Limb (tissue), 2 donors: ENCODE results near the gene CMIP.

ENCODE experiments used
- DNase-seq, 2 donors: peaks; one replicate each; pipeline ENCODE4 v3.0.0-alpha.2; 2016; ENCODE audit errors: extremely low spot score in 2 of 2

Gene CMIP

GRCh38 chr16:81635063-81635937 is 190.7 kb downstream of the CMIP start:
- DNase-seq = no peak

DNA sequence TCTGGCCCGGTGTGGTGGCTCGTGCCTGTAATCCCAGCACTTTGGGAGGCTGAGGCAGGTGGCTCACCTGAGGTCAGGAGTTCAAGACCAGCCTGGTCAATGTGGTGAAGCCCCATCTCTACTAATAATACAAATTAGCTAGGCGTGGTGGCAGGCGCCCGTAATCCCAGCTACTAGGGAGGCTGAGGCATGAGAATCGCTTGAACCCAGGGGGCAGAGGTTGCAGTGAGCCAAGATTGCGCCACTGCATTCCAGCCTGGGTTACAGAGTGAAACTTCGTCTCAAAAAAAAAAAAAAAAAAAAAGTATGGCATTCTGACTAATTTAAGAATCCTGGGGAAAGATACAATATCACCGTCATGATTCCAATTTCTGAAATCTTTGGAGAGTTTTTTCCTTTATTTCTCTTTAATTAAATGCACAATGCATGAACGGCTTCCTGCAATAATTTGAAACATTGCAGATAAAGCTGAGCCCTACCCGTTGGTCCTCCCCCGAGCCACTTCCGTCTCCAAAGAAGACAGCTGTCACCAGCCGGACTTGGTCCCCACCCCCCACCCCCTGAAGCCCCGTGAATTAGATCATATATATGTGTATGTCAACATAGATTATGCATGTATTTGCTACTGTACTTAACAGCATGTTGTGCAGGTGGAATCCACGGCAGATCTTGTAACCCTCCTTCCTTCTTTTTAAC is 191.8 kb downstream of the CMIP start:
- no peak for DNase-seq

DNA sequence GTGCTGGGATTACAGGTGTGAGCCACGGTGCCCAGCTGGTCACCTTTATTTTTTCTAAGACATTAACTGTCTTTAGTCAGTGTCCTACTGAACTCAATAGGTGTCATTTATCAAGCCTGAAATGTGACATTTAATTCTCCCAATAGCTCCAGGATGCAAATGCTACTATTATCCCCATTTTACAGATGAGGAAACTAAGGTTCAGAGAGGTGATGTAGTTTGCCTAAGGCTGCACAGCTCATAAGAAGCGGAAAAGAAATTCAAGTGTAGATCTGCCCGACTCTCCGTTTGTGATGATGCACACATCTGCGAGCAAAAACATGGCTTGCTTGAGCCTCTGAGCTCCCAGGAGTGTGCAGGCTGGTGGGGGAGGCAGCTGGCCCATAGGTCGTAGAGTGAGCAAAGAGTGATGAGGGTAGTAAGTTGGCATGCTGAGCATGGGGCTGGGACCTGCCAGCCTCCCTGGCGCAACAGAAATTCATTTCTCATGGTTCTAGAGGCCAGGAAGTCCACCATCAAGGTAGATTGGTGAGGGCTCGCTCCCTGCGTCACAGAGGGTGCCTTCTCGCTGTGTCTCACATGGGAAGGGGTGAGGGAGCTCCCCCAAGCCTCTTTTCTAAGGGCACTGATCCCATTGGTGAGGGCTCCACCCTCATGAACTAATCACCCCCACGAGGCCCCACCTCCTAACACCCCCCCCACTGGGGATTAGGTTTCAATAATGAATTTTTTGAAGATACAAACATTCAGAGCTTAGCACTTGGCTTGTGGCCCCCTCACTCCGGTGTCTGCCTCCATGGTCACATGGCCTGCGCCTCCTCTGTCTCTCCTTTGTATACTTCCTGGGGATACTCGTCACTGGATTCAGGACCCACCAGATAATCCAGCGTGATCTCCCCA is 193.0 kb downstream of the CMIP start:
- DNase-seq = no peak

- DNase-seq = no peak
Measured at GRCh38 chr16:81638286-81638945, 193.8 kb downstream of the CMIP start.

- no peak for DNase-seq
Measured at GRCh38 chr16:81639348-81639747, 194.7 kb downstream of the CMIP start.

DNA sequence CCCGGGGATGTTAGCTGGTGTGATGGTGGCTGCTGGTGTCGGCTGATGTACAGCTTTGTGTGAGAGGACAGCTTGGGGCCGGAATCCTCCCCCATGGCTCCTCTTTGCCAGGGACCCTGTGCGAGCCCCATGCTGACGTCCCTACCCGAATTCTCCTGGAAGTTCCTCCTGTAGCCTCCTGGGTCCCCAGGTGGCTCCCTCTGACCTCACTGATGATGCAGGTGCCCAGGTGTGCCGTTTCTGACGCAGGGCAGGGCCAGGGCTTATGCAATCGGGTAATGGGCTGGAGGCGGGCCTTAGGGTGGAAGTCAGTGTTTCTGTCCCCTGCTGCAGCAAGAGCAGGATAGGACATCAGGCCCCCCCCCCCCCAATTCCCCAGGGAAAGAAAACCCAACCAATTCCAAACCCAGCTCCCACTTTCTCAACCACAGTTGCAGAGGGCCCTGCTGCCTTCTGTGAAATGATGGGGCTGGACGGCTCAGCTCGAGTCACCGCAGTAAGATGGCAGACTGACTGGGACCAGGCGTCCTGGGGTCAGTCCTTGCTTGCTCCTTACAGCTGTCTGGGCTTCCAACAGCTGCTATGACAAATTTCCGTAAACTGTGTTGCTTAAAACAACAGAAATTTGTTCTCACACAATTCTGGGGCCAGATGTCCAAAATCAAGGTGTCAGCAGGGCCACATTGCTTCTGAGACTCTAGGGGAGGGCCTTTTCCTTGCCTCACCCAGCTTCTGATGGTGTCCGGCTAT is 195.5 kb downstream of the CMIP start:
- DNase-seq = no peak

DNA sequence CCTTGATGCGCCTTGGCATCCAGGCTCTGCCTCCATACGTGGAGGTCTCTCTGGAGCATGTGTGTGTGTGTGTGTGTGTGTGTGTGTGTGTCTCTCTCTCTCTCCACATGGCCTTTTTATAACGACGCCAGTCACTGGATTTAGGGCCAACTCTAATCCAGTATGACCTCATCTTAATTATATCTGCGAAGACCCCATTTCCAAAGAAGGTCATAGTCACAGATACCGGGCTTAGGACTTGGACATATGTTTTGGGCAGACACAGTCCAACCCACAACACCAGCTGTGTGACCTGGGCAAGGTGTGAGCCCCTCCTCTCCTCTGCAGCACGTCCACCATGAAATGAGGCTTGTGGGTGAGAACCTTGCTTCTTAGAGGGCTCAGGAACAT is 196.1 kb downstream of the CMIP start:
- no peak for DNase-seq

DNA sequence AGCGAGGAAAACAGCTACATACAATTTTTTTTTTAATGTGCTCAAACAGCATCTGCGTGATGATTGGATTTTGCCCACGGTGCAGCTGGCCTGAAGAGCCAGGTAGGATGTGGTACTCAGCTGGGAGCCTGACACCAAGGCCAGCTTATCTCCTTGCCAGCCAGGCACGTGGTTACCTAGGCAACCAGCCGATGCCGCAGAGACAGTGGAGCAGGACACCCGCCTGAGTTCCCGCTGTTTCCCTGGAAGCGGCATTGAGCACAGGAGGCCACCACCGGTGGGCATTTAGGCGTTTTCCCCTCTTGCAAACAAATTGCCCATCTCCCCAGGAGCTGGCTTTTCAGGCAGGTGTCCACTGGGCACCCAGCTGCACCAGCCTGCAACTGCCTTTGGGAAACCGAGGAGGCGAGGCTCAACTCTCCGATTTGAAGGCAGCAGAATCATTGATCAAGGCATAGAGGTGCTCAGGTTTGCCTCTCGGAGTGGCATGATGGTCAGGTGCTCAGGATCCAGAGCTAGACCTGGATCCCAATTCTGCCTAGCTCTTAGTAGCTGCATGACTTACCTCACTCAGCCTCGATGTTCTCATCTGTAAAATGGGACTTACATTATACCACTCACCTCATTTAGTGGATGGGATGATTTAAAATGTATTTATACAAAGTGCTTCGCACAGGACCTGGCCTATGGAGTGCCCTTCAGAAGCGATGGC is 196.9 kb downstream of the CMIP start:
- no peak for DNase-seq

DNA sequence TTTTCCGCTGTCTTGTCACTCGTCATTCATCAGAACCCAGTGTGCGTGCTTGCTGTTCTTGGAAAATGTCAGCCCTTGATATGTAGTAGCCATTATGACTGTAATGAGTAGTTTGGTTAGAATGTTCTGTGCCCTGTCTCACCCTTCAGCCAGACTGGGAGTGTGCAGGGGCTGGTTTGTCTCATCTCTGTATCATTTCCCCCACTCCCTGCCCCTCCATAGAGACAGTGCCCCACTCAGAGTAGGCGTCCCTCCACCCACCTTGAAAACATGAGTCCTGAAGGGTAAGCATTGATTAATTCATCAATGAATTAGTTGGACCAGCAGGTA is 197.5 kb downstream of the CMIP start:
- no peak for DNase-seq

- no peak for DNase-seq
Measured at GRCh38 chr16:81642943-81643342, 198.3 kb downstream of the CMIP start.

DNA sequence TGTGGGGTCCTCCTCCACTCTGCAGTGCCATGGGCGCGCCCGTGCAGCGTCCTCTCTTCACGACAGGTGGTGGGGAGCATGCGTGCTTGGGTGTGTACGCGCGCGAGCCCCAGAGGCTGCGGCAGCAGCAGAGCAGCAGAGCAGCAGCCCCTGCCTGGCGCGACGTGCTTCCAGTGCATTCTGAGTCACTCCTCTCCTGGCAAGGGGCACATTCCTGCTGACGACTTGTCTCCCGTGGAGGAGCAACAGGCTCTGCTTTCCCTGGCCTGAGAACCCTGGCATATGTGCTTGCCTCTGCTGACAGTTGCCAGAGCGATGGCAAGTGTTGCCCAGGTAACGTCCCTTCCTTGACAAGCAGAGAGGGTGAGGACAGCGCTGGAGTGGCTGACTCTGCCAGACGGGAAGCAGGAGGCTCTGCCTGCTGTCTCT is 200.7 kb downstream of the CMIP start:
- DNase-seq = peak; percentile 42 to 69

GRCh38 chr16:81645925-81646324 is 201.3 kb downstream of the CMIP start:
- DNase-seq = no peak

DNA sequence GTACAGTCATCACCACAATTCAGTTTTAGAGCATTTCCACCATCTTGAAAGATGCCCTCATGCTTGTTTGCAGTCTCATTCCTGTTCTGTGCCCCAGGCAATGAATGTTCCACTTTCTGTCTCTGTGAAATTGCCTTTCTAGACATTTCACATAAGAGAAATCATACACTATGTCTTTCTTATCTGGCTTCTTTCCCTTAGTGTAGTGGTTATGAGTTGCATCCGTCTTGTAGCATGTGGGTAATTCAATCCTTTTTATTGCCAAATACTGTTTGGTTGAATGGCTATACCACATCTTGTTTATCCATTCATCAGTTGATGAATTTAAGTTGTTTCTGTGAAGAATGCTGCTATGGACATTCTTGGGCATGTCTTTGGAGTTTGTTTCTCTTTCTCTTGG is 202.0 kb downstream of the CMIP start:
- no peak for DNase-seq

- no peak for DNase-seq
Measured at GRCh38 chr16:81647527-81647926, 202.9 kb downstream of the CMIP start.

GRCh38 chr16:81649561-81650184 is 205.1 kb downstream of the CMIP start:
- DNase-seq = no peak

DNA sequence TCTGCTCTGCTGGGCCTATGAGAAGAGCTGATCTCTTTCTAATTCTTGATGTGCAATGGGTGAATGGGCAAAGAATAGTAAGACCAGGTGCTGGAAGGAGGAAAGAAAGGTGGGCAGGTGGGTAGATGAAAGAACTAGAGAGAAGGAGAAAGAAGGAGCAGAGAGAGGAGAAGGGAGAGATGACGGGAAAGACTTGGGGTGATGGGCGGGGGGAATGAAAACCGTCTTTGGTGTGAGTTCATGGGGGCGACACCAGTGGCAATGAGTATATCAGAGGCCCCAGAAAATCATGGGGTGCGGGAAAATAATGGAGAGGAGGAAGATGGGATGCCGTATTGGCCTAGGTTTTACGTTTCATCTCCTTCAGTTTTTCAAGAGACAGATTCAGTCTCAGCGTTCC is 205.7 kb downstream of the CMIP start:
- no peak for DNase-seq

- DNase-seq = peak; percentile 91 to 92
Measured at GRCh38 chr16:81650982-81651562, 206.5 kb downstream of the CMIP start.

DNA sequence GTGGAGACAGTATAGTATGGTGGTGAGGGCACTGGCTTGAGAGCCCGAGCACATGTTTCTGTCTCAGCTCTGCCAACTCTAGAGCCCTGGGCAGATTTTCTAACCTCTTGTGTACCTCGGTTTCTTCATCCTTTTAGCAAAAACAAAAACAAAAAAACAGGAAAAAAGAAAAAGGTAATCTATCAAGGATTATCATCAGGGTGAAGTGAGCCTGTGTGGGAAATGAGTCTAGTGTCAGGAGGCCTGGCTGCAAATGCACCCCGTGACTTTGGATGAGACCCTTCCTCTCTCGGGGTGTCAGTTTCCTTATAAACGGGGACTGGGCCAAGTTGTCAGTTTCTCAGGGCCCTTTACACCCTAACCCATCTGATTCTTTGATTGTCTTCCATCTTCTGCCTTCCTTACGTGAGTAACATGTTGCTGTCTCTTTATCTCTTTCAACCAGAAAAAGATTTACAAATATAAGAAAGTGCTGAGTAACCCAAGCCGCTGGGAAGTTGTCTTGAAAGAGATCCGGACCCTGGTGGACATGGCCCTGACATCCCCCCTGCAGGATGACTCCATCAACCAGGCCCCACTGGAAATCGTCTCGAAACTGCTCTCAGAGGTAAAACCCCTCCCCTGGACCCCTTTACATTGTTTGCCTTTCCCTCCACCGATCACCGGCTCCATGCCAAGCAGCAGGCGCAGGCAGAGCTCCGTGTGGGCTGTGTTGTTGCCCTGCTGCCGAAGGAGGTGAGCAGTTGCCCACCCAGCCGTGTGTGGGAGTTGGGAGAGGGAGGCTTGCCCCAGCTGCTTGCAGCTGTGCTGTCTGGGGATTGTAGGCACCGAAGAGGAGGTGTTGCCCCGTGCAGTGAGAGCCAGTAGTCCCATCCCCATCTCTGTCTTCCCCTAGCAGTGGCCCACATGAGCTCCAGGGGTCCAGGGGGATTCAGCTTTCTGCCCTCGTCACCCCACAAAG is 207.4 kb downstream of the CMIP start:
- DNase-seq = peak; percentile 40 to 68
